ENCODE results near the gene TRMT10B. TPM values are rescaled to one million over a fixed set of nuclear protein-coding genes. Genes with fewer than 3 reads are reported as not detected.

The TRMT10B gene
- total and polyA plus RNA-seq, 12 donors, result 2.9 to 13.0 (median 8.9) TPM

DNA sequence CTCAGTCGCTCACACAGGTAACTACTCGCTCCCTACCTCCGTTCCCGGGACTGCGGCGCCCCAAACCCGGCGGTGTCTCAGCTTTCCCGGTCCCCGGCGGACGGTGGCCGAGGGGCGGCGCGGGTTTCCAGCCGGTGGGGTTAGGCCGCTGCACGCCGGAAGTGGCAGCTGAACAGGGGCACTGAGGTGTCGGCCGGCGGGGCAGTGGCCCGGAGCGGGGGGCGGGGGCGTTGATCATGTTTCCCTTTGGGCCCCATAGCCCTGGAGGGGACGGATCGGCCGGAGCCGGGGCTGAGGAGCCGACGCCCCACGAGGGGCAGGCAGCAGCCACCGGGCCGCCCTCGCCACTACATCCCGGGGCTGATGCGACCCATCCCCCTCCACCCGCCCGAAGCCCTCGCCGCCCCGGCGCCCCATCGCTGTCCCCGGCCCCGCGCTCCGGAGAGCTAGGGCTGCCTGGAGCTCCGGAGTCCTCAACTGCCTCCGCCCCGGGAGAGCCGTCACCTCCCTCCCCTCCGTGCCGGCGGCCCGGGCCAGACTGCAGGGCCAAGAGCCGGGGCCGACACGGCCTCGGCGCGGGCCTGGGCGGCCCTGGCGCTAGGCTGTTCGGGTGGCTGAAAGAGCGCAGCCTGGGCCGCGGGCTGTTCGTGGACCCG lies 47.2 kb downstream of the TRMT10B start, which contains the start of gene DCAF10:
Gene DCAF10, plus strand, starts transcription at position 167 of the 656 bp plus-strand sequence. Its CDS starts 70 bp downstream, at position 237.
- 0 to 1% (median 0%) methylated on average over 5 to 72 of the region's 72 CpGs; no CpG with 5 or more reads in 1 of the 4 donors for WGBS, 4 donors
- peaks cover 24 to 30% of the 10 kb centered on the region in 2 donors for H3K4me1 ChIP-seq (replicated peaks in 1 of 2)

DNA sequence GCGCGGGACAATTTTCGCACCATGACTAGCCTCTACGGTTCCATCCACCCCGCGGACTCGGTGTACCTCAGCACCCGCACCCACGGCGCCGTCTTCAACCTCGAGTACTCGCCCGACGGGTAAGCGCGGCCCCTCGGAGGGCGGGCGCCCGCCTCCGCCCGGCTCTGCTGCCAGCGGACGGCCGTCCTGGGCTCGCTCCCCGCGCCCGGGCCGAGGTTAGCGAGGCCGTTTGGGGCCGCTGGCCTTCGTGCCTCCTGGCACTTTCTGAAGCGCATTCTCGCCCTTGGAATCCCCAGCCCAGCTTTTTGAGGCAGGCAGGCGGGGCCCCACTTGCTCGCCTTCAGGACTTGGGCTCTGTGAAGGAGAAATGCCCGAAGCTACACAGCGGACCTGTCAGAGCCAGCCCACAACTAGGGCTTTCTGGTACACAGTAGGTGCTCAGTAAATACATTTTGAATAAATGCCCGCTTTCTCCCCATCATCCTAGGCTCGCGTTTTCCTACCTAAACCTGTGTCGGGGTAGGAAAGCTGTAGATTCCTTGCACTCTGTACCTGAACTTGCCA lies 47.8 kb downstream of the TRMT10B start:
- H3K36me3 ChIP-seq (replicated peaks in 1 of 2), result no peaks in the 10 kb centered on the region
- intact Hi-C loops (cut with DNase I), result loop anchor here (10.0 kb wide), 2 partner anchors 103 to 317 kb away; partner anchors contain the start of genes POLR1E (in 1 of the 2) and SLC25A51 (in 1 of the 2)
- peak overlapping the region; percentile 79 to 93 (median 90) for H3K27ac ChIP-seq
- DNase-seq, result peak; percentile 35 to 80 (median 56)
- H3K4me3 ChIP-seq, result peak overlapping the region; percentile 19 to 91 (median 82)
- 1 to 12% (median 1%) methylated on average over 4 to 45 of the region's 45 CpGs for WGBS, 4 donors
- no peak for TF ChIP-seq POLR2A (IDR thresholded peaks at IDR 0.05)
- TF ChIP-seq, protein P1, sequence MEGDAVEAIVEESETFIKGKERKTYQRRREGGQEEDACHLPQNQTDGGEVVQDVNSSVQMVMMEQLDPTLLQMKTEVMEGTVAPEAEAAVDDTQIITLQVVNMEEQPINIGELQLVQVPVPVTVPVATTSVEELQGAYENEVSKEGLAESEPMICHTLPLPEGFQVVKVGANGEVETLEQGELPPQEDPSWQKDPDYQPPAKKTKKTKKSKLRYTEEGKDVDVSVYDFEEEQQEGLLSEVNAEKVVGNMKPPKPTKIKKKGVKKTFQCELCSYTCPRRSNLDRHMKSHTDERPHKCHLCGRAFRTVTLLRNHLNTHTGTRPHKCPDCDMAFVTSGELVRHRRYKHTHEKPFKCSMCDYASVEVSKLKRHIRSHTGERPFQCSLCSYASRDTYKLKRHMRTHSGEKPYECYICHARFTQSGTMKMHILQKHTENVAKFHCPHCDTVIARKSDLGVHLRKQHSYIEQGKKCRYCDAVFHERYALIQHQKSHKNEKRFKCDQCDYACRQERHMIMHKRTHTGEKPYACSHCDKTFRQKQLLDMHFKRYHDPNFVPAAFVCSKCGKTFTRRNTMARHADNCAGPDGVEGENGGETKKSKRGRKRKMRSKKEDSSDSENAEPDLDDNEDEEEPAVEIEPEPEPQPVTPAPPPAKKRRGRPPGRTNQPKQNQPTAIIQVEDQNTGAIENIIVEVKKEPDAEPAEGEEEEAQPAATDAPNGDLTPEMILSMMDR (IDR thresholded peaks at IDR 0.05), result no peak
- H3K9me3 ChIP-seq (replicated peaks in 1 of 3), result no peaks in the 10 kb centered on the region
- H3K4me1 ChIP-seq (replicated peaks in 1 of 2), result peaks cover 24 to 30% of the 10 kb centered on the region in 2 donors
- H3K27me3 ChIP-seq, result no peaks in the 10 kb centered on the region

More for the DNA sequence above, 47.2 kb downstream of the TRMT10B start, which contains the start of gene DCAF10:
- H3K4me3 ChIP-seq, result peak within 1 kb of the TSS; percentile 19 to 91 (median 82)
- peak; percentile 84 to 91 (median 87) for DNase-seq
- H3K27ac ChIP-seq, result peak within 1 kb of the TSS; percentile 79 to 93 (median 90)
- no peaks in the 10 kb centered on the region for H3K36me3 ChIP-seq (replicated peaks in 1 of 2)
- H3K27me3 ChIP-seq, result no peaks in the 10 kb centered on the region
- TF ChIP-seq, protein P1 (IDR thresholded peaks at IDR 0.05), result peak in 2 of 6 experiments; percentile 12 to 42
- peak; percentile 64 to 80 for TF ChIP-seq POLR2A (IDR thresholded peaks at IDR 0.05)
- intact Hi-C loops (cut with DNase I), result loop anchor here (10.0 kb wide), 2 partner anchors 104 to 316 kb away; partner anchors contain the start of genes POLR1E (in 1 of the 2) and SLC25A51 (in 1 of the 2)
- H3K9me3 ChIP-seq (replicated peaks in 1 of 3), result no peaks in the 10 kb centered on the region

DNA sequence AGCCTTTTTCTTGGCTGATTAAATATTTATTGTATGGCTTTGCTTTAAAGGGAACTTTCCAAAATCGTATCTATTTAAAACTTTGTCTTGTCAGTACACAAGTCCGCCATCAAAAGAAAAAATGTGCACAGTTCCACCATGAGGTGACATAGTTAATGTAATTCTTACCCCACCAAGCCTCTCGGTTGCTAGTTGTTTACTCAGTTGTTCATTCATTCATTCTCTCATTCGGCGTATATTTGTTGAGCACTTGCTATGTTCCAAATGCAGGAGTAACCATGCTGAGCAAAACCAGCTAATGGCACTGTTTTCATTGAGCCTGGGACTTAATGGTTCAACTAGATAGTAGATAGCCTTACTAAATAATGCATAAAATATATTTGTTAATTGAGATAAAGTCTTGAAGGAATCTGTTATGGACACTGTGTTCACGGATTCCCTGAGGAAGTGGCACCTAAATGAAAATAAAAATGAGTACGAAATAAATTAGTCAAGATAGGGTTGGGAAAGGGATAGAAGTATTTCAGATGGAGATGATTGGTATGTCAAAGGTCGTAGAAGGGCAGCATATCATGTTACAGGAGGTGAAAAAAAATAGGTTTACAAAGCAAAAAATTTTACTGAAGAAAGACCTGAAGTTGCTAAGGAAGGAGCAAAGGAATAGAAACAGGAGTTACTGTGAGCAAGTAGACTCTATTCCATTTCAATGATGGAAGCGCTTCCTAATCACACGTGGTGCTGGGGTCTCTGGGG lies 48.5 kb downstream of the TRMT10B start:
- intact Hi-C loops (cut with DNase I), result loop anchor here (10.0 kb wide), 2 partner anchors 103 to 317 kb away; partner anchors contain the start of genes POLR1E (in 1 of the 2) and SLC25A51 (in 1 of the 2)
- Histone ChIP-seq H3K4me1 (replicated peaks in 1 of 2) (peaks cover 24 to 30% of the 10 kb centered on the region in 2 donors), H3K9me3 (replicated peaks in 1 of 3) (no peaks in the 10 kb centered on the region), H3K36me3 (replicated peaks in 1 of 2) (no peaks in the 10 kb centered on the region), H3K27me3 (no peaks in the 10 kb centered on the region), H3K27ac (peak overlapping the region in 2 of 5 donors; percentile 81 to 93), H3K4me3 (peak overlapping the region; percentile 19 to 91 (median 82))
- 41 to 50% (median 46%) methylated on average over 10 of the region's 10 CpGs for whole genome bisulfite sequencing, 4 donors
- no peak for DNase-seq
- no peak for TF ChIP-seq POLR2A (IDR thresholded peaks at IDR 0.05)
- TF ChIP-seq, protein P1 (IDR thresholded peaks at IDR 0.05), result no peak
